Erythroblast (primary cell): ENCODE data around the gene LY9.
A peak's percentile ranks its signal among the peaks of the same experiment; 100 is the strongest.

Source experiments
- DNase-seq, 2 experiments: peaks; one replicate each; lab custom pipeline; 2025; lab: John Stamatoyannopoulos, UW
- GATA1 ChIP-seq: IDR thresholded peaks from 2 replicates; pipeline ENCODE4 v1.6.1; 2011; ENCODE audit warnings: low read depth, mild to moderate bottlenecking, control low read depth, low read length, moderate library complexity
- POLR2A ChIP-seq: IDR thresholded peaks from 2 replicates; pipeline ENCODE4 v1.6.1; 2011; ENCODE audit warnings: mild to moderate bottlenecking, low read length

LY9 gene, protein sequence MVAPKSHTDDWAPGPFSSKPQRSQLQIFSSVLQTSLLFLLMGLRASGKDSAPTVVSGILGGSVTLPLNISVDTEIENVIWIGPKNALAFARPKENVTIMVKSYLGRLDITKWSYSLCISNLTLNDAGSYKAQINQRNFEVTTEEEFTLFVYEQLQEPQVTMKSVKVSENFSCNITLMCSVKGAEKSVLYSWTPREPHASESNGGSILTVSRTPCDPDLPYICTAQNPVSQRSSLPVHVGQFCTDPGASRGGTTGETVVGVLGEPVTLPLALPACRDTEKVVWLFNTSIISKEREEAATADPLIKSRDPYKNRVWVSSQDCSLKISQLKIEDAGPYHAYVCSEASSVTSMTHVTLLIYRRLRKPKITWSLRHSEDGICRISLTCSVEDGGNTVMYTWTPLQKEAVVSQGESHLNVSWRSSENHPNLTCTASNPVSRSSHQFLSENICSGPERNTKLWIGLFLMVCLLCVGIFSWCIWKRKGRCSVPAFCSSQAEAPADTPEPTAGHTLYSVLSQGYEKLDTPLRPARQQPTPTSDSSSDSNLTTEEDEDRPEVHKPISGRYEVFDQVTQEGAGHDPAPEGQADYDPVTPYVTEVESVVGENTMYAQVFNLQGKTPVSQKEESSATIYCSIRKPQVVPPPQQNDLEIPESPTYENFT

DNA sequence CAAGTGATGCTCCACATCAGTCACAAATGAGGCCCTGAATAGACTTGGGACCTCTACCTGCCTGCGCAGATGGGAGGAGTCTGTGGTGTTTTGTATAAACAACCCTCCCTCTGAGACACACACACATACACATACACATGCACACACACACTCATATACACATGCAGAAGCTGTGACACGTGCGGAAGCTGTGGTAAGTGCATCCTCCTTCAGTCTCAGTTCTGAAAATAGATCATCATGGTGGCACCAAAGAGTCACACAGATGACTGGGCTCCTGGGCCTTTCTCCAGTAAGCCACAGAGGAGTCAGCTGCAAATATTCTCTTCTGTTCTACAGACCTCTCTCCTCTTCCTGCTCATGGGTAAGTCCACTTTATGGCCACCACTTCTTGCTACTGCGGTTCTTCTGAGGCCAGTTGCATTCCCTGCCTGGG, at the start of gene LY9:
TSS of gene LY9 (plus strand) at position 224 of the 433 bp plus-strand sequence. CDS start at position 238, 14 bp downstream.
- no peak for DNase-seq
- TF ChIP-seq GATA1 (no peak), POLR2A (no peak)

DNA sequence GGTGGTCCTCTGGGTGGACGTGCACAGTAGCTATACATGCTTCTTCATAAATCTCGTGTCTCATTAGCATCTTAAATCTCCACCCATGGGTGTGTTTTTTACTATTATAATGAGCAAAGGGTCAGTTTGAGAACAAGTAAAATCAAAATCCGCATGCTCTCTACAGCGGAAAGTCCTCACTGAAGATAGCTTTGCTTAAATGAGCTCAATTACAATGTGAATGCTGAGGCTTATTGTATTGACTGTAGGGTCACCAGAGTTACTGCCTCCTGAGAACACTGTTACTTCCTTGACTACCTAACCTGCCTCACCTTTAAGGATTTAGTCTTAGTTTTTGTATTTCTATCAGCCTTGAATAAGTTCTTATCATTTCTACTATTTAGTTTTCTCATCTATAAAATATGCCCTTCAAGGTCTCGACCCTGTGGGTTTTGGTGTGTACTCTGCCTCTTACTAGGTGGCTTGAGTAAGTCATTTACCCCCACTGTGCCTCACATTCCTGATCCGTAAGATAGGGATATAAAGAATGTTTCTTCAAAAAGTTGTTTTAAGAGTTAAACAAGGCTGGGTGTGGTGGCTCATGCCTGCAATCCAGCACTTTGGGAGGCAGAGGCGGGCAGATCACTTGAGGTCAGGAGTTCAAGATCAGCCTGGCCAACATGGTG, 49.0 kb upstream of the LY9 start:
- TF ChIP-seq GATA1 = no peak
- TF ChIP-seq POLR2A = no peak
- no peak for DNase-seq

DNA sequence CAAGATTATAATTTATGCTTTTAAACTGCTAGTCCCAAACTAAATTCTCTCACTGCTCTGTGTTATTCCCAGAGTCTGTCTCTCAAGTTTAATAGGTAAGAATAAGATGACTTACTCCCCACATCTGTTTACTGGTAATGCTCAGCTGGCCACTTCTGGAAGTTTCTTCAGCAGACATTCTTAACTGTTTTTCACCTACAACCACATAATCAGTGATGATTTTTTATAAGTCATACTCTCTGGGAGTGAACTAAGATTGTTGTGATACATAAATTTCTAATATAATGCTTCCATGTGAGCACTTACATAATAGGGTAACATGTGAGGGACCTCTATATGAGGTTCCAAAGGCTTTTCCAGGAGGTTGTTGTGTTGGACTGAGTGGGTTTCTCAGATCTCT, 48.3 kb upstream of the LY9 start:
- DNase-seq = no peak
- no peak for TF ChIP-seq POLR2A
- TF ChIP-seq GATA1 = no peak

DNA sequence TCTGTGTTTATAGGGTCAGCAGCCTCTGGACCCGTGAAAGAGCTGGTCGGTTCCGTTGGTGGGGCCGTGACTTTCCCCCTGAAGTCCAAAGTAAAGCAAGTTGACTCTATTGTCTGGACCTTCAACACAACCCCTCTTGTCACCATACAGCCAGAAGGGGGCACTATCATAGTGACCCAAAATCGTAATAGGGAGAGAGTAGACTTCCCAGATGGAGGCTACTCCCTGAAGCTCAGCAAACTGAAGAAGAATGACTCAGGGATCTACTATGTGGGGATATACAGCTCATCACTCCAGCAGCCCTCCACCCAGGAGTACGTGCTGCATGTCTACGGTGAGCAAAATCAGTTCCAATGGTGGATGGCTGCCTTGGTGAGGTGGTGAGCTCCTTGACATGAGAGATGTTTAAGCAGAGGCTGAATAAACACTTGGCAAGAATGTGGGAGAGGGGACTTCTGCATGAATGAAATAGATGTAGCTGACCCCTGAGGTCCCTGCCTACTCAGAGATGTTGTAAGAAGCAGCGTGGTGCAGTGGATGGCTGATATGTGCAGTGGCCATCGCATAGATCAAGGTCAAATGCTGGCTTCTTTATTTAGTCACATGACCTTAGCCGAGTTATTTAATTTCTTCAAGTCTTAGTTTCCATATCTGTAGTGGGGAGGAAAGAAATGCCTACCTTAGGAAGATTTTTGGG, 47.6 kb upstream of the LY9 start:
- DNase-seq = peak; percentile 19 to 31
- TF ChIP-seq GATA1 (no peak), POLR2A (no peak)

DNA sequence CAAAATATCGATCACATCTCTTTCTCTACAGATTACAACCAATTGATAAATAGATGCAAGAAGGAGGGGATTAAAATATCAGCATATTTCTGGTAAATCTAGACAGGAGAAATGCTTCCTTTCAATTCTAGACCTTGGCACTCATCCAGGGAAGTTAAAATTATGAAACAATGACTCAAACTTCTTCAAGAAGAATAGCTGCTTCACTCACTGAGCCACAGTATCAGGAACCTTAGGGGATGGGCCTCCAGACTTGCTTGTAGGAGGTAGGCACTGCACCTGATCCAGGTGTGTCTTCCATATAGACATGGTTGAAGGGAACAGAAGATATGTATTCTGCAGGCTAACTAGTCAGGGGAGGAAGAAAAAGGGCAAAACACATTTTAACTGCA, 47.1 kb upstream of the LY9 start:
- TF ChIP-seq POLR2A = no peak
- no peak for TF ChIP-seq GATA1
- DNase-seq = no peak

GRCh38 chr1:160750608-160751007, 45.4 kb upstream of the LY9 start:
- DNase-seq = no peak
- no peak for TF ChIP-seq POLR2A
- no peak for TF ChIP-seq GATA1

GRCh38 chr1:160752406-160752805, 43.6 kb upstream of the LY9 start:
- DNase-seq = no peak

DNA sequence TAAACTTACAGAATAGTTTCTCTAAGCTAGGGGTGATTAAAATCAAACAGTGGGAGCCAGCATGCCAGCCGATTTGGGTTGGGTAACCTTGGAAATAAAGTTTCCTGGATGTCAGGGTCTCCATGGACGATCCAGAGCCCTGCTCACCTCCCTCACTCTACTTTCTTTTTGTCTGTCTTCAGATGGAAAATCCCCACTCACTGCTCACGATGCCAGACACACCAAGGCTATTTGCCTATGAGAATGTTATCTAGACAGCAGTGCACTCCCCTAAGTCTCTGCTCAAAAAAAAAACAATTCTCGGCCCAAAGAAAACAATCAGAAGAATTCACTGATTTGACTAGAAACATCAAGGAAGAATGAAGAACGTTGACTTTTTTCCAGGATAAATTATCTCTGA, 43.0 kb upstream of the LY9 start:
- TF ChIP-seq GATA1 = no peak
- no peak for TF ChIP-seq POLR2A
- DNase-seq = no peak

More at GRCh38 chr1:160752406-160752805, 43.6 kb upstream of the LY9 start:
- TF ChIP-seq GATA1 = no peak
- TF ChIP-seq POLR2A = no peak

DNA sequence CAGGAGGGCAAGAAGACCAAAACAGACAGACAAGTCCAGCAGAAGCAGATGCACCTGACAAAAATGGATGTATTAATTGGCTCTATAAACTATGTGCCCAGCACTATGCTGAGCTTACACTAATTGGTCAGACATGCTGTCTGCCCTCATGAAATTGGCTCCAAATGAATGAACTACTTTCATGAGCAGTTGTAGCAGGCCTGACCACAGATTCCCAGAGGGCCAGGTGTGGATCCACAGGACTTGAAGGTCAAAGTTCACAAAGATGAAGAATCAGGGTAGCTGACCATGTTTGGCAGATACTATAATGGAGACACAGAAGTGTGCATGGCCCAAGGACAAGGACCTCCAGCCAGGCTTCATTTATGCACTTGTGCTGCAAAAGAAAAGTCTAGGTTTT, 42.4 kb upstream of the LY9 start:
- no peak for TF ChIP-seq GATA1
- no peak for TF ChIP-seq POLR2A

DNA sequence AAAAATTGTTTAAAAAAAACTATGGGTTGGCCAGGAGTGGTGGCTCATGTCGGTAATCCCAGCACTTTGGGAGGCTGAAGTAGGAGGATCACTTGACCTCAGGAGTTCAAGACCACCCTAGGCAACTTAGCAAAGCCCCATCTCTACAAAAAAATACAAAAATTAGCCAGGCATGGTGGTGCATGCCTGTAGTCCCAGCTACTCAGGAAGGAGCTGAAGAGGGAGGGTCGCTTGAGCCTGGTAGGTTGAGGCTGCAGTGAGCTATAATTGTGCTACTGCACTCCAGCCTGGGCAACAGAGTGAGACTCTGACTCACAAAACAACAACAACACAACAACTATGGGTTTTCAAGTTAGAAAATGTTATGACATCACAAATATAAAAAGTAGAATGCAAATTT, 40.5 kb upstream of the LY9 start:
- DNase-seq = no peak
- TF ChIP-seq GATA1 (no peak), POLR2A (no peak)

More for the DNA sequence above, 42.4 kb upstream of the LY9 start:
- no peak for DNase-seq

GRCh38 chr1:160755911-160756848, 39.8 kb upstream of the LY9 start:
- TF ChIP-seq POLR2A (no peak), GATA1 (no peak)
- DNase-seq = no peak

- no peak for DNase-seq
- no peak for TF ChIP-seq GATA1
- TF ChIP-seq POLR2A = no peak
Observed at GRCh38 chr1:160756849-160757201, 39.1 kb upstream of the LY9 start.
